ENCODE measurements around the gene PGGHG. TPM values are rescaled to one million over a fixed set of nuclear protein-coding genes. Genes with fewer than 3 reads are reported as not detected.
"Not testable (repeated sequence)": the region's sequence is repeated elsewhere in the genome, so short reads cannot be mapped to it uniquely, and the experiment has no call there.

Gene PGGHG
- total RNA-seq, 5 donors from 2014 or later (not counting 1 experiment from before 2014, with no cell fraction given), result 252 to 818 (median 459) TPM

DNA sequence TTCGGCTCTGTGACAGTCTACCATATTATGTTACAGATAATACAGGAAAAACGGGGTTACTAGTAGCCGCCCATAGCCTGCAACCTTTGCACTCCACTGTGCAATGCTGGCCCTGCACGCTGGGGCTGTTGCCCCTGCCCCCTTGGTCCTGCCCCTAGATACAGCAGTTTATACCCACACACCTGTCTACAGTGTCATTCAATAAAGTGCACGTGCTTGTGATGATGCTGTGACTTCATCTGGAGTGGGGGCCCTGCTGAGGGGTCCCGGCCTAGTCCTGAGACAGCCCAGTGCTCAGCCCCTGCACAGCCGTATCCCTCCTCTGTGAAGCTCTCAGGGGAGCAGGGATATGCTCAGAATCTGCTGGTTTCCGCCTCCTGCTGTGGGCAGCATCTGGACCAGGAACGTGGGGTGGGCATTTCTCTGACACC, 26.1 kb downstream of the PGGHG start:
- H3K4me3 ChIP-seq (ENCODE audit: control insufficient read depth in 1 of 2, extremely low read depth in 1 of 2, low read length in 1 of 2), result peak overlapping the region; percentile 87 to 99
- peaks cover 0 to 5% of the 10 kb centered on the region in 2 experiments for H3K27me3 ChIP-seq (replicated peaks in 1 of 2; ENCODE audit: control insufficient read depth in 2 of 2, extremely low read depth in 1 of 2, insufficient read depth in 2 of 2, low read length in 1 of 2)
- Mint-ChIP-seq H3K36me3 (peaks cover 15% of the 10 kb centered on the region), H3K4me3 (peak overlapping the region; percentile 90 to 94 (median 91)), H3K9me3 (no peaks in the 10 kb centered on the region), H3K27ac (peak overlapping the region; percentile 97 to 99), H3K4me1 (peaks cover 32 to 50% (median 45%) of the 10 kb centered on the region in 3 donors), H3K27me3 (no peaks in the 10 kb centered on the region)
- H3K36me3 ChIP-seq (ENCODE audit: control insufficient read depth in 2 of 2, extremely low read depth in 1 of 2, insufficient read depth in 1 of 2, low read length in 1 of 2), result peaks cover 0 to 15% of the 10 kb centered on the region in 2 donors
- POLR2A ChIA-PET, result no interaction called here
- H3K4me1 ChIP-seq (ENCODE audit: control insufficient read depth in 1 of 2, extremely low read depth in 1 of 2, insufficient read depth in 2 of 2, low read length in 2 of 2), result peaks cover 5 to 53% of the 10 kb centered on the region in 2 experiments
- no peaks in the 10 kb centered on the region for H3K9me3 ChIP-seq
- ATAC-seq (replicated peaks in 1 of 4) (no peak), DNase-seq (peak in 2 of 35 experiments; percentile 32 to 35)
- 9% methylated on average over 7 of the region's 9 CpGs for WGBS (ENCODE audit: insufficient coverage)
- peak overlapping the region; percentile 86 for H3K27ac ChIP-seq (ENCODE audit: low read length)
- CTCF ChIA-PET, result interaction anchor here in 1 of 2 donors (1.7 kb wide), 1 partner anchor 64 kb away, joined by 5 read pairs; no protein-coding TSS in a partner anchor

DNA sequence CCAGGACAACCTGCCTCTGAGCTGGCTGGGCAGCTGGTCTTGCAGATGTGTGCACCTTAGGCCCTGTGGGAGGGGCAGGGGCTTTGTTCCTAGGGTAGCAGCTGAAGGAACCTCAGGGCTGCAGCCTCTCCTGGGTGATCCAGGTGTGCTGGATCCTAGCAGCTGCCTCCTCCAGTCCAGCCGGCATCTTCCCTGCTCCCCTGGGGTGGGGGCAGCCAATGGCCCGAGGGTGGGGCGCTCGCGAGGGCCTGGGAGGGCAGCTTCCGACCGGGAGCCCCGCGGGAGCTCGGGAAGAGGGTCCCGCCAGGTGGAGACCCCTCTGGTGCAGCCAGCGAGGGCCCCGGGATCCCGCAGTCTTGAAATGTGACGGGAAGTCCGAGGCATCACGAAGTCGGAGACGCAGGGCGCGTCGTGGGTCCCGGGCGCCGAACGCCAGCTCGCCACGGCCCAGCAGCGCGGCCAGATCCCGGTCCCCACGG, 26.6 kb downstream of the PGGHG start:
- Mint-ChIP-seq H3K4me1 (peaks cover 37 to 55% (median 50%) of the 10 kb centered on the region in 3 donors), H3K27ac (peak overlapping the region; percentile 97 to 99), H3K27me3 (no peaks in the 10 kb centered on the region), H3K36me3 (peaks cover 15% of the 10 kb centered on the region), H3K9me3 (no peaks in the 10 kb centered on the region), H3K4me3 (peak overlapping the region; percentile 90 to 94 (median 91))
- ChIA-PET POLR2A (no interaction called here), CTCF (interaction anchor here in 1 of 2 donors (1.7 kb wide), 1 partner anchor 65 kb away, joined by 5 read pairs; no protein-coding TSS in a partner anchor)
- DNase-seq (no peak), ATAC-seq (replicated peaks in 1 of 4) (no peak)
- Histone ChIP-seq H3K36me3 (ENCODE audit: control insufficient read depth in 2 of 2, extremely low read depth in 1 of 2, insufficient read depth in 1 of 2, low read length in 1 of 2) (peaks cover 0 to 15% of the 10 kb centered on the region in 2 donors), H3K4me3 (ENCODE audit: control insufficient read depth in 1 of 2, extremely low read depth in 1 of 2, low read length in 1 of 2) (peak overlapping the region; percentile 87 to 99), H3K4me1 (ENCODE audit: control insufficient read depth in 1 of 2, extremely low read depth in 1 of 2, insufficient read depth in 2 of 2, low read length in 2 of 2) (peaks cover 5 to 58% of the 10 kb centered on the region in 2 experiments), H3K9me3 (no peaks in the 10 kb centered on the region), H3K27me3 (replicated peaks in 1 of 2; ENCODE audit: control insufficient read depth in 2 of 2, extremely low read depth in 1 of 2, insufficient read depth in 2 of 2, low read length in 1 of 2) (peaks cover 0 to 5% of the 10 kb centered on the region in 2 experiments), H3K27ac (ENCODE audit: low read length) (peak overlapping the region; percentile 86)
- 7% methylated on average over 24 of the region's 32 CpGs for WGBS (ENCODE audit: insufficient coverage)

DNA sequence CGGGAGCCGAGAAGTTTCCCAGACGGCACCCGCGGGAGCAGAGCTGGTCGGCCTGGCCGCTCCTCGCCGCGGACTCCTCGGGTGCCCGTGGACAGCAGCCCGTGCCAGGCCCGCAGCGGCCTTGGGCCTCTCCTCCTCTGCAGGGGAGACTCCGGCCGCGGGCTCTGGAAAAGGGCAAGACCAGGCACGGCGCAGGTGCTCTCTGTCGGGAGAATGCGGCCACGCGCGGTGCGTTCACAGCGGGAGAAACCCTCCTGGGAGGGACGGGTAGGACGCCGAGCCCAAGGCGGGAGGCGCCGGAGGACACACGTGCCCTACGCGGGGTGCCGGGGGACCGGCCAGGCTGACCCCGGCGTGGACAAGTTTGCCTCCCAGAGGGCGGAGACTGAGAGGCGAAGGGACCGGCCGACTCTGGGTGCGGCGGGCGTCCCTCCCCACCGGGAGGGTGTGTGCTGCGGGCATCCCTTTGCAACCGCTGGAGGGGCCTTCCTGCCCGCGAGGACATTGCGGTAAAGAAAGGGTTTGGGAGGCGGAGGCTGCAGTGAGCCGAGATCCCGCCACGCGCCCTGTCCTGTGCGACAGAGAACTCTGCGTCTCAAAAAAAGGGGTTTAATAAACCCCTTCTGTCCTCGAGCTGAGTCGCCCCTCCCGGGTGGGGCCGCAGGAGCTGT, 27.2 kb downstream of the PGGHG start:
- H3K36me3 ChIP-seq (ENCODE audit: control insufficient read depth in 2 of 2, extremely low read depth in 1 of 2, insufficient read depth in 1 of 2, low read length in 1 of 2), result peaks cover 0 to 15% of the 10 kb centered on the region in 2 donors
- ATAC-seq (replicated peaks in 1 of 4) (no peak), DNase-seq (peak in 4 of 35 experiments; percentile 29 to 56 (median 43))
- CTCF ChIA-PET, result interaction anchor here in 1 of 2 donors (0.6 to 1.7 kb wide), 3 partner anchors 33 to 65 kb away, joined by 5 to 11 read pairs (median 6); no protein-coding TSS in a partner anchor
- Mint-ChIP-seq H3K36me3 (peaks cover 15% of the 10 kb centered on the region), H3K27ac (peak overlapping the region; percentile 95 to 98), H3K4me1 (peaks cover 43 to 58% (median 53%) of the 10 kb centered on the region in 3 donors), H3K9me3 (no peaks in the 10 kb centered on the region), H3K4me3 (peak overlapping the region; percentile 83 to 94 (median 91)), H3K27me3 (no peaks in the 10 kb centered on the region)
- H3K4me3 ChIP-seq (ENCODE audit: control insufficient read depth in 1 of 2, extremely low read depth in 1 of 2, low read length in 1 of 2), result peak overlapping the region; percentile 87 to 99
- peaks cover 8 to 64% of the 10 kb centered on the region in 2 experiments for H3K4me1 ChIP-seq (ENCODE audit: control insufficient read depth in 1 of 2, extremely low read depth in 1 of 2, insufficient read depth in 2 of 2, low read length in 2 of 2)
- H3K9me3 ChIP-seq, result no peaks in the 10 kb centered on the region
- peak overlapping the region; percentile 76 for H3K27ac ChIP-seq (ENCODE audit: low read length)
- peaks cover 0 to 5% of the 10 kb centered on the region in 2 experiments for H3K27me3 ChIP-seq (replicated peaks in 1 of 2; ENCODE audit: control insufficient read depth in 2 of 2, extremely low read depth in 1 of 2, insufficient read depth in 2 of 2, low read length in 1 of 2)
- POLR2A ChIA-PET, result interaction anchor here (0.6 to 1.4 kb wide), 3 partner anchors 39 to 107 kb away, joined by 3 to 6 read pairs (median 3); no protein-coding TSS in a partner anchor
- 4% methylated on average over 55 of the region's 64 CpGs for WGBS (ENCODE audit: insufficient coverage)

DNA sequence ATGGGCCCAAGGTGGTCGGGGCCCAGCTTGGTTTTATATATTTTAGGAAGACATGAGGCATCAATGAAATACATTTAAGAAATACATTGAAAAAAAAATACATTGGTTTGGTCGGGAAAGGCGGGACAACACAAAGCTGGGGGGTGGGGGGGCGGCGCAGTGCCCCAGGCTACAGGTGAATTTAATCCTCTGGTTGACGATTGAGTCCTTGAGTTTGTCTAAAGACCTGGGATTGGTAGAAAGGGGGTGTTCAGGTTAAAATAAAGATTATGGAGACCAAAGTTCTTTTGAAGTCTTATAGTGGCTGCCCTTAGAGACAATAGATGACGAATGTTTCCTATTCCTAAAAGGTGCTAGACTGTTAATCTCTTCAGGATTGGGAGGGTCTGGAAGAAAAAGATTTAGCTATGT, 28.0 kb downstream of the PGGHG start:
- H3K9me3 ChIP-seq, result no peaks in the 10 kb centered on the region
- peaks cover 0 to 15% of the 10 kb centered on the region in 2 donors for H3K36me3 ChIP-seq (ENCODE audit: control insufficient read depth in 2 of 2, extremely low read depth in 1 of 2, insufficient read depth in 1 of 2, low read length in 1 of 2)
- peaks cover 8 to 60% of the 10 kb centered on the region in 2 experiments for H3K4me1 ChIP-seq (ENCODE audit: control insufficient read depth in 1 of 2, extremely low read depth in 1 of 2, insufficient read depth in 2 of 2, low read length in 2 of 2)
- peaks cover 15% of the 10 kb centered on the region for H3K36me3 Mint-ChIP-seq
- H3K27me3 Mint-ChIP-seq, result no peaks in the 10 kb centered on the region
- 31% methylated on average over 4 of the region's 7 CpGs for WGBS (ENCODE audit: insufficient coverage)
- H3K27ac ChIP-seq (ENCODE audit: low read length), result peak overlapping the region; percentile 76
- ATAC-seq (replicated peaks in 1 of 4) (no peak), DNase-seq (peak in 2 of 35 experiments; percentile 24 to 64)
- peak overlapping the region; percentile 95 to 98 for H3K27ac Mint-ChIP-seq
- peak overlapping the region; percentile 87 to 99 for H3K4me3 ChIP-seq (ENCODE audit: control insufficient read depth in 1 of 2, extremely low read depth in 1 of 2, low read length in 1 of 2)
- H3K4me3 Mint-ChIP-seq, result peak overlapping the region; percentile 83 to 94 (median 91)
- H3K27me3 ChIP-seq (replicated peaks in 1 of 2; ENCODE audit: control insufficient read depth in 2 of 2, extremely low read depth in 1 of 2, insufficient read depth in 2 of 2, low read length in 1 of 2), result peaks cover 0 to 5% of the 10 kb centered on the region in 2 experiments
- POLR2A ChIA-PET, result interaction anchor here (0.6 to 1.4 kb wide), 4 partner anchors 37 to 108 kb away, joined by 3 to 6 read pairs (median 4); no protein-coding TSS in a partner anchor
- no peaks in the 10 kb centered on the region for H3K9me3 Mint-ChIP-seq
- H3K4me1 Mint-ChIP-seq, result peaks cover 41 to 56% (median 50%) of the 10 kb centered on the region in 3 donors
- CTCF ChIA-PET, result interaction anchor here (0.6 to 1.7 kb wide), 9 partner anchors 9 to 66 kb away, joined by 3 to 11 read pairs (median 5); partner anchors contain the start of gene IFITM2 (in 1 of the 2)

DNA sequence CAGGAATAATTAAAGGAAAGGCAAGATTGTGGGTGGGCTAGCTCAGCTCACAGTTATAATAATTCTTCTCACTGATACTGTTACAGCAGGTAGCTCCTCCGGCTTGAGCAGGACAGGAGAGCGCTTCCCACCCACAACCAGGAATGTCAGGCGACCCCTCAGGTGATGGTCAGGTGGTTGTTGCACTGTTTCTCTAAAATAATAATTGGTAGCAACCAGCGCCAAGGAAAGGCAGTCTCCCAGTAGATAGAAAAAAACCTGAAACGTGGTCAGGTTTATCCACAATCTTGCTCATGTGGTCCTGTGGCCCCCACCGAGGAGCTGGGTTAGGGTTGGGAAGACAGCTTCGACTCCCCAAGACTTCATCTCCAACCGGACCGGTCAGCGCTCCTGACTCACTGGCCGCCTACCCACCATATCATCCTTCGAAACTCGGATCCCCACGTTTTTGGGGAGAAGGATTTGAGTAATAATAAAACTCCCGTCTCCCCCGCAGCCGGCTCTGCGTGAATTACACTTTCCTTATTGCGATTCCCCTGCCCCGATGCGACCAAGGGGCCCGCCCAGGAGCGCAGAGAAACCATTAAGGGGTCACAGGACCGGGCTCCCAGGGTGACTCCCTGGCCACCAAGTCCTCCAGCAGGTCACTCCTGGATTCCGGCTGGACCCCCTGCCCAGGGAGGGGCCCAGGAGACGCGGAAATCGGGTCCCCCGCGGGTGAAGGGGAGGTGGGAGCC, 28.9 kb downstream of the PGGHG start:
- ChIA-PET CTCF (interaction anchor here (0.6 to 1.7 kb wide), 11 partner anchors 9 to 67 kb away, joined by 3 to 11 read pairs (median 5); partner anchors contain the start of gene IFITM2 (in 1 of the 2)), POLR2A (interaction anchor here (0.6 to 1.4 kb wide), 5 partner anchors 11 to 219 kb away, joined by 3 to 6 read pairs (median 3); no protein-coding TSS in a partner anchor)
- Histone ChIP-seq H3K36me3 (ENCODE audit: control insufficient read depth in 2 of 2, extremely low read depth in 1 of 2, insufficient read depth in 1 of 2, low read length in 1 of 2) (peaks cover 0 to 15% of the 10 kb centered on the region in 2 donors), H3K4me3 (ENCODE audit: control insufficient read depth in 1 of 2, extremely low read depth in 1 of 2, low read length in 1 of 2) (peak overlapping the region; percentile 87 to 99), H3K27ac (ENCODE audit: low read length) (peak overlapping the region; percentile 76), H3K4me1 (ENCODE audit: control insufficient read depth in 1 of 2, extremely low read depth in 1 of 2, insufficient read depth in 2 of 2, low read length in 2 of 2) (peaks cover 6 to 56% of the 10 kb centered on the region in 2 experiments)
- H3K27me3 ChIP-seq (replicated peaks in 1 of 2; ENCODE audit: control insufficient read depth in 2 of 2, extremely low read depth in 1 of 2, insufficient read depth in 2 of 2, low read length in 1 of 2); H3K9me3 ChIP-seq; H3K27me3 Mint-ChIP-seq; H3K9me3 Mint-ChIP-seq; ATAC-seq (replicated peaks in 1 of 4): not testable (repeated sequence)
- WGBS (ENCODE audit: insufficient coverage), result 80% methylated on average over 2 of the region's 30 CpGs
- peak in 1 of 35 experiments; percentile 23 for DNase-seq
- Mint-ChIP-seq H3K27ac (peak overlapping the region; percentile 95 to 98), H3K4me1 (peaks cover 34 to 46% (median 44%) of the 10 kb centered on the region in 3 donors), H3K36me3 (peaks cover 15% of the 10 kb centered on the region), H3K4me3 (peak overlapping the region; percentile 83 to 94 (median 91))

Data from T-cell (primary cell).